Omental fat pad (tissue), 4 donors: ENCODE data around the gene DNAH9. TPM values are rescaled to one million over a fixed set of nuclear protein-coding genes. Genes with fewer than 3 reads are reported as not detected.

Experiments used
- ATAC-seq: fragments of 150-250 bp; one replicate; pipeline ENCODE4 v1.9.1; 2016; ENCODE audit warnings: mild to moderate bottlenecking, moderate library complexity; ENCODE audit not compliant: low FRiP score
- DNase-seq: peaks from one replicate; pipeline ENCODE4 v3.0.0-alpha.2; 2019; ENCODE audit warnings: low spot score
- CTCF ChIP-seq, 3 donors: fragments of 450-650 bp; IDR thresholded peaks; one replicate each; pipeline ENCODE4 v1.5.1; 2016 to 2017; ENCODE audit warnings: antibody characterized with exemption in 3 of 3, mild to moderate bottlenecking in 3 of 3, moderate library complexity in 2 of 3
- total RNA-seq, 4 donors: library from RNA; depleted of rRNA; stranded (reverse); fragments of >200 nt; gene quantifications; one replicate each; pipeline ENCODE4 v1.1.0, GENCODE V29; 2016

The DNAH9 gene
- total RNA-seq, 4 donors from 2014 or later, result 0.72 to 6.0 (median 3.1) TPM

- ATAC-seq, result no peak
- no peak for TF ChIP-seq CTCF (IDR thresholded peaks at IDR 0.05)
- DNase-seq, result no peak
Observed at GRCh38 chr17:11693284-11693683, 95.0 kb downstream of the DNAH9 start.

GRCh38 chr17:11700668-11701067, 102.4 kb downstream of the DNAH9 start:
- ATAC-seq (no peak), DNase-seq (no peak)
- no peak for TF ChIP-seq CTCF (IDR thresholded peaks at IDR 0.05)

- DNase-seq (no peak), ATAC-seq (no peak)
- no peak for TF ChIP-seq CTCF (IDR thresholded peaks at IDR 0.05)
Observed at GRCh38 chr17:11701911-11702310, 103.6 kb downstream of the DNAH9 start.

GRCh38 chr17:11704041-11704440, 105.8 kb downstream of the DNAH9 start:
- no peak for ATAC-seq
- no peak for DNase-seq
- no peak for TF ChIP-seq CTCF (IDR thresholded peaks at IDR 0.05)

GRCh38 chr17:11705111-11705510, 106.8 kb downstream of the DNAH9 start:
- DNase-seq, result no peak
- no peak for TF ChIP-seq CTCF (IDR thresholded peaks at IDR 0.05)
- ATAC-seq, result no peak

- TF ChIP-seq CTCF (IDR thresholded peaks at IDR 0.05), result no peak
- DNase-seq (no peak), ATAC-seq (no peak)
Observed at GRCh38 chr17:11707586-11707985, 109.3 kb downstream of the DNAH9 start.

GRCh38 chr17:11712456-11712855, 114.2 kb downstream of the DNAH9 start:
- no peak for DNase-seq
- no peak for ATAC-seq
- no peak for TF ChIP-seq CTCF (IDR thresholded peaks at IDR 0.05)
